Lung (tissue), 16 donors: Measurements from ENCODE around the gene KIZ. TPM values are rescaled to one million over a fixed set of nuclear protein-coding genes. Genes with fewer than 3 reads are reported as not detected.

Experiments
- ATAC-seq: fragments of 200-7000 bp; cut with Tn5 transposase; one replicate; pipeline ENCODE4 v1.9.1; 2020; ENCODE audit warnings: moderate number of reproducible peaks; ENCODE audit not compliant: insufficient read depth, low FRiP score
- DNase-seq, 3 donors: peaks; one replicate each; pipeline ENCODE4 v3.0.0-alpha.2; 2013 to 2017
- H3K27ac ChIP-seq, 2 donors: one replicate each; pipeline ENCODE4 v1.5.1; 2013; ENCODE audit warnings: mild to moderate bottlenecking in 2 of 2, moderate library complexity in 2 of 2, control low read depth in 1 of 2, inconsistent platforms in 1 of 2, low read depth in 1 of 2, low read length in 1 of 2
- H3K27me3 ChIP-seq, 3 donors: one replicate each; pipeline ENCODE4 v1.5.1; 2013; ENCODE audit warnings: low read length in 2 of 3; ENCODE audit not compliant: control insufficient read depth in 3 of 3, insufficient read depth in 3 of 3
- H3K36me3 ChIP-seq, 4 donors: one replicate each; pipeline ENCODE4 v1.5.1; 2013; ENCODE audit warnings: low read length in 4 of 4, mild to moderate bottlenecking in 1 of 4, moderate library complexity in 1 of 4; ENCODE audit not compliant: control insufficient read depth in 4 of 4, insufficient read depth in 4 of 4
- H3K4me1 ChIP-seq, 5 donors: one replicate each; pipeline ENCODE4 v1.5.1; 2013; ENCODE audit warnings: low read length in 5 of 5, mild to moderate bottlenecking in 2 of 5, moderate library complexity in 1 of 5; ENCODE audit not compliant: control insufficient read depth in 5 of 5, insufficient read depth in 5 of 5
- H3K4me3 ChIP-seq: one replicate; pipeline ENCODE4 v1.5.1; 2013; ENCODE audit warnings: mild to moderate bottlenecking, control low read depth, moderate library complexity
- H3K9ac ChIP-seq, 2 donors: one replicate each; pipeline ENCODE4 v1.5.1; 2013; ENCODE audit warnings: low read length in 2 of 2, control low read depth in 1 of 2; ENCODE audit not compliant: insufficient read depth in 1 of 2
- H3K9me3 ChIP-seq, 4 donors: one replicate each; pipeline ENCODE4 v1.5.1; 2013; ENCODE audit warnings: low read length in 3 of 4, mild to moderate bottlenecking in 1 of 4, moderate library complexity in 1 of 4; ENCODE audit not compliant: control insufficient read depth in 4 of 4, insufficient read depth in 3 of 4
- WGBS, 2 donors: extraction: QIAGEN DNeasy Blood & Tissue Kit; methylation state at CpG; one replicate each; pipeline ENCODE4 v1.1.7; 2013; 5-methylcytosine and 5-hydroxymethylcytosine counted together
- long read RNA-seq, 5 donors: transcript quantifications; one replicate each; lab custom pipeline, GENCODE V29; 2026
- polyA plus RNA-seq, 2 donors: library from polyadenylated mRNA; stranded (reverse); fragments of 200-250 nt; gene quantifications; one replicate each; pipeline ENCODE4 v1.2.1, GENCODE V29; 2013
- total RNA-seq, 2 donors: library from RNA; depleted of rRNA in 1 of 2; stranded (reverse); fragments of >200 nt in 1 of 2; gene quantifications; one replicate each; pipeline ENCODE4 v1.2.1, GENCODE V29; 2014 to 2021
- TF ChIP-seq, protein P1 (sequence below): IDR thresholded peaks from 2 replicates; pipeline ENCODE4 v1.5.1; 2012; ENCODE audit warnings: mild to moderate bottlenecking; ENCODE audit errors: control extremely low read depth, extremely low read depth
- donor health status: control.
- donor health status: control.
- donor health status: Bipolar disorder and iron deficiency.
- donor health status: healthy.
- donor health status: DM: yes; HTN: yes; CAD: no.

Gene KIZ, protein sequence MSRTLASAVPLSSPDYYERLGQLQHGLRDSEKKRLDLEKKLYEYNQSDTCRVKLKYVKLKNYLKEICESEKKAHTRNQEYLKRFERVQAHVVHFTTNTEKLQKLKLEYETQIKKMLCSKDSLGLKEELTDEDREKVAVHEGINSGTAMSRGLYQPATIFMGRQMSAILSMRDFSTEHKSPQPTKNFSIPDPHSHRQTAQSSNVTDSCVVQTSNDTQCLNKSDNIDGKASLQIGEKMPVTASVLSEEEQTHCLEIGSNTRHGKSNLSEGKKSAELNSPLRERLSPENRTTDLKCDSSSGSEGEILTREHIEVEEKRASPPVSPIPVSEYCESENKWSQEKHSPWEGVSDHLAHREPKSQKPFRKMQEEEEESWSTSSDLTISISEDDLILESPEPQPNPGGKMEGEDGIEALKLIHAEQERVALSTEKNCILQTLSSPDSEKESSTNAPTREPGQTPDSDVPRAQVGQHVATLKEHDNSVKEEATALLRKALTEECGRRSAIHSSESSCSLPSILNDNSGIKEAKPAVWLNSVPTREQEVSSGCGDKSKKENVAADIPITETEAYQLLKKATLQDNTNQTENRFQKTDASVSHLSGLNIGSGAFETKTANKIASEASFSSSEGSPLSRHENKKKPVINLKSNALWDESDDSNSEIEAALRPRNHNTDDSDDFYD
- 10 to 100 TPM in 1 of 2 donors, 1 to 10 TPM in 1; 9.4 to 22.5 TPM for total RNA-seq
- polyA plus RNA-seq: 1 to 10 TPM; 4.1 to 8.8 TPM
- long read RNA-seq, donor 1, partial matches to known transcripts: 0 of 3 reads
- long read RNA-seq, donor 1, other reads (novel, unspliced or antisense): 0 of 3 reads
- long read RNA-seq, donor 2, partial matches to known transcripts: 0 of 1 reads
- long read RNA-seq, donor 2, other reads (novel, unspliced or antisense): 0 of 1 reads
- long read RNA-seq, donor 3: 0 reads
- long read RNA-seq, donor 4, partial matches to known transcripts: 0 of 1 reads
- long read RNA-seq, donor 4, other reads (novel, unspliced or antisense): 0 of 1 reads
- long read RNA-seq, donor 5, partial matches to known transcripts: 0 of 2 reads
- long read RNA-seq, donor 5, other reads (novel, unspliced or antisense): 0 of 2 reads

DNA sequence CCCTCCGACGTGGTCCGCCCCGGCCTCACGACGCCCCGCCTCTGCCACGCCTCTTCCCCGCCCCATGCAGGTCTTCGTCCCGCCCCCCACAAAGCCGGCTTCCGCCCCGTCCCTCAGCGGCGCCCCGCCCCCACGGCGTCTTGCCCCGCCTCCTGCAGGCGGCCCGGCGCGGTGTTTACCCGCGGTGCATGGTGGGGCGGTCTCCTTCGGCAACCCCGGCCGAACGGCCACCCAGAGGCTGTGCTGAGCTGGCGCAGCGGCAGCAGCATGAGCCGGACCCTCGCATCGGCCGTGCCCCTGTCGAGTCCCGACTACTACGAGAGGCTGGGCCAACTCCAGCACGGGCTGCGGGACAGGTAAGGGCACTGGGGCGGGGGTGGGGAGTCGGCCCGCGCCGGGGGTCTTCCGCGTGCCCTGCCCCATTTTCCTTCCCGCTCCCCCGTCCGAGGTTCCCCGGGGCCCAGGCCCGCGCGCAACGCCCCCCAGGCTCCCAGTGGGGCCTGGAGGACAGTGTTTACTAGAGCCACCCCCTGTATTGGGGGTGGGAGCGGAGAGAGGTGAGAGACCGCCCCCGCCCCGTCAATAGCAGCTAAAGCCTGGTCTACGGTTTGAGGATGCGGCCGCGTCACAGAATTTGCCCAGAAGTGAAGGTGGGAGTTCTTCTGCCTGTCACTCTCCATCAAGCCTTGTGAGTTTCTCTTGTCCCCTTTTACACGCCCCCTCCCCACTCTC is at the start of gene KIZ:
Gene KIZ, plus strand, starts transcription at position 234 of the 732 bp plus-strand sequence. Its CDS starts 34 bp downstream, at position 268.
- H3K27me3 ChIP-seq: no peaks in the 10 kb centered on the region
- no peaks in the 10 kb centered on the region for H3K9me3 ChIP-seq
- H3K27ac ChIP-seq: peak within 1 kb of the TSS; percentile 52 to 78
- TF ChIP-seq, protein P1, sequence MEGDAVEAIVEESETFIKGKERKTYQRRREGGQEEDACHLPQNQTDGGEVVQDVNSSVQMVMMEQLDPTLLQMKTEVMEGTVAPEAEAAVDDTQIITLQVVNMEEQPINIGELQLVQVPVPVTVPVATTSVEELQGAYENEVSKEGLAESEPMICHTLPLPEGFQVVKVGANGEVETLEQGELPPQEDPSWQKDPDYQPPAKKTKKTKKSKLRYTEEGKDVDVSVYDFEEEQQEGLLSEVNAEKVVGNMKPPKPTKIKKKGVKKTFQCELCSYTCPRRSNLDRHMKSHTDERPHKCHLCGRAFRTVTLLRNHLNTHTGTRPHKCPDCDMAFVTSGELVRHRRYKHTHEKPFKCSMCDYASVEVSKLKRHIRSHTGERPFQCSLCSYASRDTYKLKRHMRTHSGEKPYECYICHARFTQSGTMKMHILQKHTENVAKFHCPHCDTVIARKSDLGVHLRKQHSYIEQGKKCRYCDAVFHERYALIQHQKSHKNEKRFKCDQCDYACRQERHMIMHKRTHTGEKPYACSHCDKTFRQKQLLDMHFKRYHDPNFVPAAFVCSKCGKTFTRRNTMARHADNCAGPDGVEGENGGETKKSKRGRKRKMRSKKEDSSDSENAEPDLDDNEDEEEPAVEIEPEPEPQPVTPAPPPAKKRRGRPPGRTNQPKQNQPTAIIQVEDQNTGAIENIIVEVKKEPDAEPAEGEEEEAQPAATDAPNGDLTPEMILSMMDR: peak; percentile 24
- peak within 1 kb of the TSS; percentile 44 to 73 for H3K9ac ChIP-seq
- H3K4me3 ChIP-seq: peak within 1 kb of the TSS; percentile 66
- DNase-seq (peak; percentile 96 to 98 (median 98)), ATAC-seq (peak; percentile 100)
- no peaks in the 10 kb centered on the region for H3K36me3 ChIP-seq
- WGBS, 2 donors: 0 to 1% methylated on average over 34 to 66 of the region's 66 CpGs
- H3K4me1 ChIP-seq: peaks cover 0 to 3% (median 0%) of the 10 kb centered on the region in 5 donors

DNA sequence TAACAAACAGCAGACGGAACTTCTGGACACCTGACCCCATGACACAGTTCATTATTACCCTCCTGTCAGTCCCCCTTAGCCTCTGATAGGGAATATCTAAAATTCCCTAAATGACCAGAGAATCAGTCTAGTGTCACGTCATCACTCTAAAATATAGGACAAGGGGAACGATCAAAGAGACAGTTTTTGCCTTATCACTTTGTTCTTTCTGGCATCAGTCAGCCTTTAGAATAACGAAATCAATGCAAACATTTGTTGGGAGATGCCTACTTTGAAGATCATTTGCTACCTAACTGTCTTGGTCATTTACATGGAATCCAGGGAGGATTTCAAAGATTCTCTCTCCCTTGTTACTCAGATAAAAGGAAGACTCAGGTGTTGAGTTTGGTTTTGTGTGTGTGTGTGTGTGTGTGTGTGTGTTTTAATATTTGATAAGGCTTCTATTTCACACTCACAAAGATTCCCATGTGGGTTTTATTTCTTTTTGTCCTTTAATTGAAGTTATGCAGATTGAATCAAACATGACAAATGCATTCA is 48.0 kb upstream of the KIZ start:
- TF ChIP-seq, protein P1: no peak
- no peak overlapping the region for H3K27ac ChIP-seq
- DNase-seq: no peak
- 51 to 73% methylated on average over 4 of the region's 4 CpGs for WGBS, 2 donors
- no peak overlapping the region for H3K4me3 ChIP-seq
- H3K9me3 ChIP-seq: no peaks in the 10 kb centered on the region
- ATAC-seq: no peak
- H3K4me1 ChIP-seq: no peaks in the 10 kb centered on the region
- no peak overlapping the region for H3K9ac ChIP-seq
- H3K27me3 ChIP-seq: peaks cover 0 to 15% (median 9%) of the 10 kb centered on the region in 3 donors
- no peaks in the 10 kb centered on the region for H3K36me3 ChIP-seq

DNA sequence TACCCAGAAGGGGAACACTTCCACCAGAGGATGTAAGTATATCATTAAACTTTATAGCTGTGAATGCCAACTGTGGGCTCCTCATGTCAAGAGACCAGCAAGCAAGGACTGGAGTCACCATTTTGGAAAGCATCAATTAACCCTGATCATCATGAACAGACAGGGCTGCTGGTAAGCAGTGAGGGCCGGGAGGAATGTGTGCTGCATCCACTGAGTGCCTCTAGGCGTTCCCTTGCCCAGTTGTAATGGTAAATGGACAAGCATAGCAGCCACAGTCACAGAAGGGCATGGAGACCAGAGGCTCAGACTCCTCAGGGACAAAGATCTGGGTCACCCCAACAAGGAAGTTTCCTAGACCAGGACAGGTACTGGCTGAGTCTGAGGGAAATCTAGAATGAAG is 43.3 kb upstream of the KIZ start:
- Histone ChIP-seq H3K9me3 (peaks cover 0 to 2% (median 0%) of the 10 kb centered on the region in 4 donors), H3K27me3 (peaks cover 0 to 24% (median 15%) of the 10 kb centered on the region in 3 donors), H3K36me3 (no peaks in the 10 kb centered on the region), H3K4me1 (no peaks in the 10 kb centered on the region), H3K9ac (no peak overlapping the region), H3K27ac (no peak overlapping the region), H3K4me3 (no peak overlapping the region)
- 61 to 65% methylated on average over 2 of the region's 2 CpGs for WGBS, 2 donors
- DNase-seq (no peak), ATAC-seq (no peak)
- TF ChIP-seq, protein P1: no peak
